Brain microvascular endothelial cell (primary cell): ENCODE measurements around the gene CSRNP3.
A peak's percentile ranks its signal among the peaks of the same experiment; 100 is the strongest.

ENCODE experiments used
- DNase-seq: peaks from one replicate; pipeline ENCODE4 v3.0.0-alpha.2; 2020
- H3K27ac ChIP-seq: fragments of 250-450 bp; sonication (Bioruptor Pico); 2 replicates; pipeline ENCODE4 v1.5.1; 2020; ENCODE audit warnings: mild to moderate bottlenecking, moderate library complexity
- H3K27me3 ChIP-seq: fragments of 250-450 bp; sonication (Bioruptor Pico); replicated peaks from 2 replicates; pipeline ENCODE4 v1.5.1; 2020; ENCODE audit warnings: mild to moderate bottlenecking
- H3K36me3 ChIP-seq: fragments of 250-450 bp; sonication (Bioruptor Pico); replicated peaks from 2 replicates; pipeline ENCODE4 v1.5.1; 2020; ENCODE audit warnings: mild to moderate bottlenecking
- H3K4me3 ChIP-seq: 2 replicates; pipeline ENCODE4 v1.5.1; 2011; ENCODE audit warnings: low read depth, mild to moderate bottlenecking, control low read depth, low read length, moderate library complexity
- CTCF ChIP-seq: IDR thresholded peaks from 2 replicates; pipeline ENCODE4 v1.5.1; 2011; ENCODE audit warnings: low read depth, mild to moderate bottlenecking, moderate library complexity, low read length, control low read depth, inconsistent platforms; ENCODE audit errors: missing control alignments
- in situ Hi-C: cut with HindIII; loops from 2 replicates; pipeline ENCODE4 v1.10.0; 2017; ENCODE audit warnings: low sequenced_read_pairs, low pct_ligation_motif_present

Gene CSRNP3

GRCh38 chr2:165632594-165632993, 163.1 kb downstream of the CSRNP3 start:
- TF ChIP-seq CTCF = no peak
- no peak for DNase-seq
- in situ Hi-C loops = no loop called here
- Histone ChIP-seq H3K27me3 (no peaks in the 10 kb centered on the region), H3K27ac (no peak overlapping the region), H3K36me3 (no peaks in the 10 kb centered on the region), H3K4me3 (no peak overlapping the region)

GRCh38 chr2:165633431-165633830, 163.9 kb downstream of the CSRNP3 start:
- in situ Hi-C loops = no loop called here
- Histone ChIP-seq H3K4me3 (no peak overlapping the region), H3K36me3 (no peaks in the 10 kb centered on the region), H3K27me3 (no peaks in the 10 kb centered on the region), H3K27ac (no peak overlapping the region)
- TF ChIP-seq CTCF = no peak
- DNase-seq = no peak

- no peak for DNase-seq
- TF ChIP-seq CTCF = no peak
- no peaks in the 10 kb centered on the region for H3K27me3 ChIP-seq
- H3K27ac ChIP-seq = no peak overlapping the region
- no peaks in the 10 kb centered on the region for H3K36me3 ChIP-seq
- in situ Hi-C loops = no loop called here
- H3K4me3 ChIP-seq = no peak overlapping the region
Measured at GRCh38 chr2:165634282-165634681, 164.8 kb downstream of the CSRNP3 start.

- Histone ChIP-seq H3K4me3 (no peak overlapping the region), H3K27me3 (no peaks in the 10 kb centered on the region), H3K27ac (no peak overlapping the region), H3K36me3 (no peaks in the 10 kb centered on the region)
- no peak for TF ChIP-seq CTCF
- in situ Hi-C loops = no loop called here
- peak; percentile 61 for DNase-seq
Measured at GRCh38 chr2:165634855-165635254, 165.4 kb downstream of the CSRNP3 start.

GRCh38 chr2:165635532-165635931, 166.0 kb downstream of the CSRNP3 start:
- Histone ChIP-seq H3K27me3 (no peaks in the 10 kb centered on the region), H3K4me3 (no peak overlapping the region), H3K27ac (no peak overlapping the region), H3K36me3 (no peaks in the 10 kb centered on the region)
- DNase-seq = no peak
- no peak for TF ChIP-seq CTCF
- in situ Hi-C loops = no loop called here

GRCh38 chr2:165636959-165637358, 167.5 kb downstream of the CSRNP3 start:
- no peaks in the 10 kb centered on the region for H3K36me3 ChIP-seq
- no peak for DNase-seq
- H3K27ac ChIP-seq = no peak overlapping the region
- in situ Hi-C loops = no loop called here
- TF ChIP-seq CTCF = no peak
- no peak overlapping the region for H3K4me3 ChIP-seq
- no peaks in the 10 kb centered on the region for H3K27me3 ChIP-seq
